ENCODE measurements around the gene KCND3.

The KCND3 gene

GRCh38 chr1:111988377-111988742, 1.1 kb downstream of the KCND3 start:
- no peak for DNase-seq

GRCh38 chr1:111987502-111987901, 2.0 kb downstream of the KCND3 start:
- DNase-seq: no peak

GRCh38 chr1:111983500-111983899, 6.0 kb downstream of the KCND3 start:
- DNase-seq: no peak

- DNase-seq: no peak
Measured at GRCh38 chr1:111982428-111982827, 7.0 kb downstream of the KCND3 start.

GRCh38 chr1:111981871-111982270, 7.6 kb downstream of the KCND3 start:
- DNase-seq: no peak

- DNase-seq: no peak
Measured at GRCh38 chr1:111981090-111981489, 8.4 kb downstream of the KCND3 start.

GRCh38 chr1:111980686-111981085, 8.8 kb downstream of the KCND3 start:
- no peak for DNase-seq

GRCh38 chr1:111978695-111979094, 10.8 kb downstream of the KCND3 start:
- DNase-seq: no peak

GRCh38 chr1:111977378-111977777, 12.1 kb downstream of the KCND3 start:
- no peak for DNase-seq

- DNase-seq: no peak
Measured at GRCh38 chr1:111976842-111977241, 12.6 kb downstream of the KCND3 start.

- DNase-seq: no peak
Measured at GRCh38 chr1:111976332-111976731, 13.1 kb downstream of the KCND3 start.

- no peak for DNase-seq
Measured at GRCh38 chr1:111973150-111973790, 16.2 kb downstream of the KCND3 start.

- no peak for DNase-seq
Measured at GRCh38 chr1:111971396-111971795, 18.1 kb downstream of the KCND3 start.

- DNase-seq: no peak
Measured at GRCh38 chr1:111968511-111968910, 21.0 kb downstream of the KCND3 start.

- DNase-seq: no peak
Measured at GRCh38 chr1:111967886-111968285, 21.6 kb downstream of the KCND3 start.

GRCh38 chr1:111967067-111967690, 22.3 kb downstream of the KCND3 start:
- no peak for DNase-seq

- no peak for DNase-seq
Measured at GRCh38 chr1:111965781-111966443, 23.6 kb downstream of the KCND3 start.

GRCh38 chr1:111963985-111964738, 25.3 kb downstream of the KCND3 start:
- no peak for DNase-seq

GRCh38 chr1:111961773-111962565, 27.5 kb downstream of the KCND3 start:
- DNase-seq: no peak

GRCh38 chr1:111961016-111961415, 28.5 kb downstream of the KCND3 start:
- no peak for DNase-seq

GRCh38 chr1:111959436-111959835, 30.0 kb downstream of the KCND3 start:
- no peak for DNase-seq

GRCh38 chr1:111958851-111959250, 30.6 kb downstream of the KCND3 start:
- no peak for DNase-seq

GRCh38 chr1:111958075-111958474, 31.4 kb downstream of the KCND3 start:
- no peak for DNase-seq

All from AML-193 (cell line).